ENCODE results near the gene RPS6KC1.
"Not testable (repeated sequence)": the region's sequence is repeated elsewhere in the genome, so short reads cannot be mapped to it uniquely, and the experiment has no call there.

The RPS6KC1 gene

GRCh38 chr1:213051127-213051880 is at the start of gene RPS6KC1:
RPS6KC1 (plus strand) TSS chr1:213051241; CDS start chr1:213051405, 164 bp downstream.
- peak; percentile 44 to 60 for DNase-seq (ENCODE audit: low read depth in 2 of 2)

DNA sequence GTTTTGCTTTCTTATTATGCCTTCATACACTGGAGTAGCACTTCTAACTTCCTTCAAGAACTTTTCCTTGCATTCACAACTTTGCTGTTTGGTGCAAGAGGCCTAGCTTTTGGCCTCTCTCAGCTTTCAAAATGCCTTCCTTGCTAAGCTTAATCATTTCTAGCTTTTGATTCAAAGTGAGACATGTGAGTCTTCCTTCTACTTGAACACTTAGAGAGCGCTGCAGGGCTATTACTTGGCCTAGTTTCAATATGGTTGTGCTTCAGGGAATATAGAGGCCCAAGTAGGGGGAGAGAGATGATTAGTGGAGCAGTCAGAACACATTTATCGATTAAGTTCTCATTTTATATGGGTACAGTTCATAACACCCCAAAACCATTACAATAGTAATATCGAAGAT is 47.8 kb upstream of the RPS6KC1 start:
- DNase-seq (ENCODE audit: low read depth in 2 of 2): no peak

DNA sequence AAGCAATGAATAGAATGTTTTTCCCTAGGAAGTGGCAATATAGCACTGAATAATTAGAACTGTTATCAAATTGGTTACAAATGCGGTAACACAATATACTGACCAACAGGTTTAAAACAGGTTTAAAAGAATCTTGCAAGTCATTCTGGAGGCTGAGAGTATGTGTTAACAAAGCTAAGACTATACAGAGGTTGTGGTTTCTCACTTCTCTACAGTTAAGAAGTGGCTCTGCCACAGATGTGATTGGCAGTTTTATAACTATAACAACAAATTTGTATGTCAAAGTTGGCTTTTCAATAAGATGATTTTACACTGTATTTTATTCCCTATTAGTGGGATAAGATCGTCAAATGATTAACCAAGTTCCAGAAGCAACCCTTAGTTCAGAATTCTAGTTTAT is 42.5 kb upstream of the RPS6KC1 start:
- no peak for DNase-seq (ENCODE audit: low read depth in 2 of 2)

- no peak for DNase-seq (ENCODE audit: low read depth in 2 of 2)
These were observed 36.4 kb upstream of the RPS6KC1 start for GRCh38 chr1:213014642-213015041.

GRCh38 chr1:213015099-213016050 is 35.7 kb upstream of the RPS6KC1 start, which contains the start of gene ANGEL2:
ANGEL2 (minus strand) TSS chr1:213015867; CDS start chr1:213015671, 196 bp downstream.
- DNase-seq (ENCODE audit: low read depth in 2 of 2): peak; percentile 85 to 90

- no peak for DNase-seq (ENCODE audit: low read depth in 2 of 2)
These were observed 33.4 kb upstream of the RPS6KC1 start for GRCh38 chr1:213017447-213018273.

GRCh38 chr1:213019450-213019849 is 31.6 kb upstream of the RPS6KC1 start:
- no peak for DNase-seq (ENCODE audit: low read depth in 2 of 2)

- no peak for DNase-seq (ENCODE audit: low read depth in 2 of 2)
These were observed 31.0 kb upstream of the RPS6KC1 start for GRCh38 chr1:213020016-213020415.

- not testable (repeated sequence) for DNase-seq (ENCODE audit: low read depth in 2 of 2)
These were observed 24.0 kb upstream of the RPS6KC1 start for GRCh38 chr1:213027024-213027423.

- no peak for DNase-seq (ENCODE audit: low read depth in 2 of 2)
These were observed 18.4 kb upstream of the RPS6KC1 start for GRCh38 chr1:213032651-213033050.

GRCh38 chr1:213034713-213035112 is 16.3 kb upstream of the RPS6KC1 start:
- no peak for DNase-seq (ENCODE audit: low read depth in 2 of 2)

DNA sequence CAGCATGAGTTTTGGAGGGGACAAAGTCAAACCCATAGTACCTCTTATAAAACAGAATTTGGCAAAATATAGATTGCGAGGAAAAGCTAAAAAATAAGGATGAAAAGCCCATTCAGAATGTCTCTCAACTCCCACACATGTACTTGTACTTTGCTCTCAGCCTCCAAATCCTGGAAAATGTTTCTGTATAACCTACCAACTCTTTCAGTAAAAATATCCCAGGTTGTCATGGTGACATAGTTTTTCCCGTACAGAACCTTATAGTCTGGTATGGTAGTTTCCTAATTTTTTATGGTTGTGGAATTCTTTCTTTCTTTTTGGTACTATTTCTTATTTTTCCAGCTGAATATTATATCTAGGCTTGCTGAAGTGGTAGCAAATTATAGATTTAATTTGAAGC is 15.5 kb upstream of the RPS6KC1 start:
- DNase-seq (ENCODE audit: low read depth in 2 of 2): no peak

- DNase-seq (ENCODE audit: low read depth in 2 of 2): no peak
These were observed 9.6 kb upstream of the RPS6KC1 start for GRCh38 chr1:213041443-213041842.

DNA sequence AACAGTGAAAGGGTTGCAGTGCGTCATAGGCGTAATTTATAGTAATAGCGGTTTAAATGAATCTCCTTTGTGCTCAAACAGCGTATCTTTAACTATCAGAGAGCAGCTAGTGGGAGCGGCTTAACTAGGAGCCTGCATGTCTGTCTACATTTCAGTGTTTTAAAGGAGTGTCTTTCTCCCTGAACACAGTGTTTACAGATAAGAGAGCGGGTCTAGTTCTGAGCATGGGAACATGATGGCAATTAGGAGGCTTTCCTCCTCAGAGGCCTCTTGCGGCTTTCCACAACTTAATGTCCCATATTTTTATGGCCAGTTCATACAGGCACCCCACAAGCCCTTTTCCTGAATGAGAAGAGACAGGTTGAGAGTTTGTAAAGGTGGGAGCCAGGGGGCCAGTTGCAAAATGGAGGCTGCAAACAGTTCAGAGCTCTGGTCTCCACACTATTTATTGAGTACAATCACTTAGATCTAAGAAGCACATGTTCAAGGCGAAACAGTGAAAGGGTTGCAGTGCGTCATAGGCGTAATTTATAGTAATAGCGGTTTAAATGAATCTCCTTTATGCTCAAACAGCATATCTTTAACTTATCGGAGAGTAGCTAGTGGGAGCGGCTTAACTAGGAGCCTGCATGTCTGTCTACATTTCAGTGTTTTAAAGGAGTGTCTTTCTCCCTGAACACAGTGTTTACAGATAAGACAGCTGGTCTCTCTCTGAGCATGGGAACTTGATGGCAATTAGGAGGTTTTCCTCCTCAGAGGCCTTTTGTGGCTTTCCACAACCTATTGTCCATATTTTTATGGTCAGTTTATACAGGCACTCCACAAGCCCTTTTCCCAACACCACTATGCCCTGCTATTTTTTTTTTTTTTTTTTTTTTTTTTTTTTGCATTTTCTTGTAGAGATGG is 5.5 kb upstream of the RPS6KC1 start:
- not testable (repeated sequence) for DNase-seq (ENCODE audit: low read depth in 2 of 2)

DNA sequence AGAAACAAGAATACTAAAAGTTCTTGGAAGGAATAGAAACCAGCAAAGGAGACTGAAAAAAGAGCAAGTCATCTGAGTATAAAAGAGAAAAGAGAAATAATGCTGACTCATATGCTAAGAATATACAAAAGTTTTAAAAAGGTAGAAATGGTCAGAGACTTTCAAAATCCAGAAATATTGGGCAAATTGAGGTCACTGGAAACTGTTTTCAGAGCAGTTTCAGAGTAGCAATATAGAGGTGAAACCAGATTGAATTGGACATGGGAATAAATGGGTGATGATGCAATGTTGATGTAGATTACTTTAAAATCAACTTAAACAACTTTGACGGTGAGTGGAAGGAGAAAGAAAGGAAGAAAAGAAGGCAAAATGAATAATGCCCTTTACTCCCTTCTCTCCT is 1.8 kb upstream of the RPS6KC1 start:
- no peak for DNase-seq (ENCODE audit: low read depth in 2 of 2)

DNA sequence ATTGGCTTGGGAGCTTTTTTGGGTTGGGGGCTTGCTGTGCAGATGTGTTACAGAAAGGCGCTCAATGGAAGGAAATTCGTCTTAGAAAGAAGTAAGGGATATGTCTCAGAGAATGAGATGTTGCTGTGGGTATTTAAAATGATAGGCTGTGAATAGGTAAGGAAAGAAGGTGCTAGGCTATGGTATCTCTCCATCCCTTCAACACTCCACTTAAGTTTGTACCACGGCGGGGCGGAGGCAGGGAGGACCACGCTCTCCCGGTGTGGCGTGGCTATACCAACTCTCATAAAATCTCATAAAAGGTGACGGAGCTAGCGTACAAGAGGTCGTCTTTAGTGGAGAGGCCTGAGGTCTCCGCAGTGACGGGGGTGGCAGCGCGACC is 305 bp upstream of the RPS6KC1 start:
- no peak for DNase-seq (ENCODE audit: low read depth in 2 of 2)

GRCh38 chr1:213051881-213052202 is 801 bp downstream of the RPS6KC1 start:
- no peak for DNase-seq (ENCODE audit: low read depth in 2 of 2)

DNA sequence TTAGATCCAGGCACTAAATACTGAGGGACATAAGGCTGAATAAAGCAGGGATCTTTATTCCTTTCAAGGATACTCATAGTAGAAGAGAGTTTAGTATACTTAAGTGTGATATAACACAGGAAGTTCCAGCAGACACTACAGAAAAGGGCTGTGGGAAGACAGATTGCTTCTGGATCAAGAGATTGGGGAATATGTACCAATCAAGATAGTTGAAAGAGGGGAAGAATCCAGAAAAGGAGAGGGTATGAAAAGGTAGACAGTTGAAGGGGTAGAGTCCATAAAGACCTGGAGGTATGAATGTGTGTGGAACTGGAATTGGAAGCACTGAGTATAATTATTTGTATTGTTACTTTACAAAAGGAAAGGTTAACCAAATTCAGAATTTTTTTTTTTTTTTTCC is 2.4 kb downstream of the RPS6KC1 start:
- DNase-seq (ENCODE audit: low read depth in 2 of 2): no peak

GRCh38 chr1:213054142-213054541 is 3.1 kb downstream of the RPS6KC1 start:
- no peak for DNase-seq (ENCODE audit: low read depth in 2 of 2)

- no peak for DNase-seq (ENCODE audit: low read depth in 2 of 2)
These were observed 3.9 kb downstream of the RPS6KC1 start for GRCh38 chr1:213054733-213055591.

All from stimulated activated CD4-positive, alpha-beta T cell treated with anti-CD3 and anti-CD28 coated beads, Interleukin-1b, Interleukin-23, amount 100 ng/mL, for 1 hour (primary cell).